OCI-LY7 (cell line): Measurements from ENCODE around the gene ORC6. TPM values are rescaled to one million over a fixed set of nuclear protein-coding genes. Genes with fewer than 3 reads are reported as not detected.

Experiments used
- BruUV-seq: library from RNA; stranded (reverse); fragments of 400-500 nt; replicated peaks from 2 replicates; lab custom pipeline; 2021; lab: Mats Ljungman, UMichigan
- CTCF ChIA-PET: fragments of 300-600 bp; sonication (Branson Sonifier 250); formaldehyde crosslinking; loops from one replicate; lab custom pipeline; 2022; ENCODE audit warnings: antibody characterized with exemption; ENCODE audit not compliant: unreplicated experiment; lab: Charles Lee
- POLR2A ChIA-PET: fragments of 300-600 bp; sonication (Branson Sonifier 250); formaldehyde crosslinking; loops from one replicate; lab custom pipeline; 2022; ENCODE audit warnings: antibody characterized with exemption; lab: Charles Lee
- DNase-seq: peaks from one replicate; pipeline ENCODE4 v3.0.0-alpha.2; 2015; ENCODE audit warnings: low spot score
- H2AFZ ChIP-seq: fragments of 200-600 bp; sonication (generic), shearing (Covaris generic); 2 replicates; pipeline ENCODE4 v1.6.1; 2014; ENCODE audit warnings: mild to moderate bottlenecking, antibody characterized with exemption, low read length, moderate library complexity
- H3K27ac ChIP-seq: fragments of 200-600 bp; sonication (generic); 2 replicates; pipeline ENCODE4 v1.5.1; 2014; ENCODE audit warnings: mixed run types, low read depth, mild to moderate bottlenecking, moderate library complexity, low read length, inconsistent platforms; ENCODE audit not compliant: poor library complexity, severe bottlenecking
- H3K36me3 ChIP-seq: fragments of 200-600 bp; sonication (generic); 2 replicates; pipeline ENCODE4 v1.6.1; 2014; ENCODE audit warnings: mild to moderate bottlenecking, antibody characterized with exemption, low read length, moderate library complexity, mixed read lengths; ENCODE audit not compliant: insufficient read depth
- H3K4me1 ChIP-seq: fragments of 200-600 bp; sonication (generic); 2 replicates; pipeline ENCODE4 v1.5.1; 2014; ENCODE audit warnings: mild to moderate bottlenecking, low read length; ENCODE audit not compliant: insufficient read depth, poor library complexity, severe bottlenecking
- H3K4me2 ChIP-seq: fragments of 200-600 bp; sonication (generic); 2 replicates; pipeline ENCODE4 v1.6.1; 2014; ENCODE audit warnings: mild to moderate bottlenecking, low read length
- H3K4me3 ChIP-seq: fragments of 200-600 bp; sonication (generic); 2 replicates; pipeline ENCODE4 v1.5.1; 2014; ENCODE audit warnings: mild to moderate bottlenecking, low read depth, low read length; ENCODE audit not compliant: poor library complexity, severe bottlenecking
- H3K79me2 ChIP-seq: fragments of 200-600 bp; sonication (generic); 2 replicates; pipeline ENCODE4 v1.6.1; 2016; ENCODE audit warnings: low read depth, mild to moderate bottlenecking, low read length, moderate library complexity, mixed read lengths; ENCODE audit not compliant: insufficient read depth
- H3K9me2 ChIP-seq: fragments of 200-600 bp; sonication (generic); 2 replicates; pipeline ENCODE4 v1.6.1; 2016; ENCODE audit warnings: mild to moderate bottlenecking, low read length, mixed read lengths; ENCODE audit not compliant: insufficient read depth
- H3K9me3 ChIP-seq: fragments of 200-600 bp; sonication (generic); 2 replicates; pipeline ENCODE4 v1.6.1; 2014; ENCODE audit warnings: mild to moderate bottlenecking, mixed run types, low read length, mixed read lengths
- H4K20me1 ChIP-seq: fragments of 200-600 bp; sonication (generic); 2 replicates; pipeline ENCODE4 v1.6.1; 2014; ENCODE audit warnings: mild to moderate bottlenecking, antibody characterized with exemption, low read length, moderate library complexity, mixed read lengths; ENCODE audit not compliant: insufficient read depth
- CTCF ChIP-seq: fragments of 200-600 bp; sonication (generic); conservative IDR thresholded peaks from 2 replicates; pipeline ENCODE4 v1.5.1; 2014; ENCODE audit warnings: mild to moderate bottlenecking, antibody characterized with exemption, low read length, moderate library complexity, mixed read lengths
- EZH2phosphoT487 ChIP-seq: fragments of 200-600 bp; sonication (generic); IDR thresholded peaks from 2 replicates; pipeline ENCODE4 v1.6.1; 2018; ENCODE audit warnings: low read depth, borderline replicate concordance, mild to moderate bottlenecking, mixed run types, antibody characterized with exemption, low read length, moderate library complexity, mixed read lengths
- intact Hi-C: fragments of 100-400 bp; cut with micrococcal nuclease; formaldehyde crosslinking; loops from one replicate; pipeline ENCODE4 v1.10.0; 2022; ENCODE audit not compliant: unreplicated experiment
- total RNA-seq, 2 experiments: library from RNA; depleted of rRNA in 1 of 2; stranded (reverse); fragments of >200 nt in 1 of 2; shearing (Covaris generic) in 1 of 2; gene quantifications; 2 replicates each; pipeline ENCODE4 v1.2.3, GENCODE V29; 2014 to 2022

ORC6 gene
- total RNA-seq, 2 experiments from 2014 or later: 67.4 to 100 TPM

DNA sequence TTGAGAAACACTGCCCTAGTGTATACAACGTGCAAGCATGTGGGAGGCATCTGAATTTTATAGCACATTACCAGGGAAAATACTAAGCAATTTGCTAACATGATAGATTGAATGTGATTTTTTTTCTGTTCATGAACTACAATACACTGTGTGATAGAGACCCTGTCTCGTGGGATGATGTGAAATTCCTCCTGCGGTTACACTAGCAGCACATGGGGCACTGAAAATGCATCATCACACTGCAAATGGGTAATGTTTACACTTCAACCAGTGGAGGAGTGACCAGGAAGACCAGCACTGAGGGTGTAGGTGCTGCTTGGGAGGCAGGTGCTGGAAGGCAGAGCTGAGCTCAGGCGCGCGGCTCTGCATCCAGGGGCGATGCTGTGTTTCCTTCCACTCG is 28.8 kb downstream of the ORC6 start:
- ChIA-PET CTCF (no interaction called here), POLR2A (no interaction called here)
- Histone ChIP-seq H2AFZ (no peak overlapping the region), H3K9me3 (no peaks in the 10 kb centered on the region), H3K4me3 (no peak overlapping the region), H3K9me2 (no peaks in the 10 kb centered on the region), H3K27ac (no peak overlapping the region), H4K20me1 (no peaks in the 10 kb centered on the region), H3K79me2 (no peaks in the 10 kb centered on the region), H3K4me1 (no peaks in the 10 kb centered on the region), H3K4me2 (no peak overlapping the region), H3K36me3 (no peaks in the 10 kb centered on the region)
- intact Hi-C loops: no loop called here
- no peak for DNase-seq
- no TSS peak for BruUV-seq
- TF ChIP-seq CTCF: no peak
- TF ChIP-seq EZH2phosphoT487: no peak

DNA sequence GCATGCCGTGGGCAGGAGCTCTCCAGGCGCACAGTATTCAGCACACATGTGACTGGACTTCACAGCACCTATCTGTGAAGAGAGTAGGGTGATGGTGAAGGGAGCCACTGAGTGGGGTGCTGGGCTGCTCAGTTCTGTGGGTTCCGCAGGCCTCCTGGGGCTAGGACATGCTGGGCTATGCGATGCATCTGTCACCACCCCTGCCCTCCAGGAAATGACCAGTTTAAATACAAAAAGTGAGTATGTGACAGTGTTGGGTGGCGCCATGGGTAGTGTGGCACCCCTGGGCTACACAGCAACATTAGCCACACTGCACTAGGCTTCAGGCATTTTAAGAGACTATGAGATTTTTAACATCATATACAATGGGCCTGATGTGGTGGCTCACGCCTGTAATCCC is 30.1 kb downstream of the ORC6 start:
- Histone ChIP-seq H3K4me3 (no peak overlapping the region), H4K20me1 (no peaks in the 10 kb centered on the region), H3K27ac (no peak overlapping the region), H3K4me1 (no peaks in the 10 kb centered on the region), H3K9me2 (no peaks in the 10 kb centered on the region), H3K9me3 (no peaks in the 10 kb centered on the region), H3K79me2 (no peaks in the 10 kb centered on the region), H3K36me3 (no peaks in the 10 kb centered on the region), H3K4me2 (no peak overlapping the region), H2AFZ (no peak overlapping the region)
- ChIA-PET CTCF (no interaction called here), POLR2A (interaction anchor here (0.6 to 0.7 kb wide), 2 partner anchors 19 to 98 kb away, joined by 3 read pairs; no protein-coding TSS in a partner anchor)
- DNase-seq: no peak
- intact Hi-C loops: no loop called here
- TF ChIP-seq EZH2phosphoT487 (no peak), CTCF (no peak)
- no TSS peak for BruUV-seq

GRCh38 chr16:46720619-46721018 is 31.2 kb downstream of the ORC6 start:
- Histone ChIP-seq H2AFZ (no peak overlapping the region), H3K9me3 (peaks cover 8% of the 10 kb centered on the region; the same call in 1 of the 2 replicates), H3K4me2 (no peak overlapping the region), H3K4me3 (no peak overlapping the region), H3K4me1 (no peaks in the 10 kb centered on the region), H4K20me1 (no peaks in the 10 kb centered on the region), H3K36me3 (no peaks in the 10 kb centered on the region), H3K27ac (no peak overlapping the region), H3K9me2 (no peaks in the 10 kb centered on the region), H3K79me2 (no peaks in the 10 kb centered on the region)
- no TSS peak for BruUV-seq
- TF ChIP-seq EZH2phosphoT487 (no peak), CTCF (no peak)
- POLR2A ChIA-PET: interaction anchor here (1.0 kb wide), 1 partner anchor 20 kb away, joined by 3 read pairs; no protein-coding TSS in a partner anchor
- CTCF ChIA-PET: no interaction called here
- intact Hi-C loops: no loop called here
- no peak for DNase-seq
